Activated T-helper 1 cell treated with Interleukin-2 at 50 U/mL for 16 hours (primary cell): Measurements from ENCODE around the gene U2AF2.

Experiments
- DNase-seq: peaks from one replicate; pipeline ENCODE4 v3.0.0-alpha.2; 2020; ENCODE audit warnings: low read depth

Gene U2AF2

DNA sequence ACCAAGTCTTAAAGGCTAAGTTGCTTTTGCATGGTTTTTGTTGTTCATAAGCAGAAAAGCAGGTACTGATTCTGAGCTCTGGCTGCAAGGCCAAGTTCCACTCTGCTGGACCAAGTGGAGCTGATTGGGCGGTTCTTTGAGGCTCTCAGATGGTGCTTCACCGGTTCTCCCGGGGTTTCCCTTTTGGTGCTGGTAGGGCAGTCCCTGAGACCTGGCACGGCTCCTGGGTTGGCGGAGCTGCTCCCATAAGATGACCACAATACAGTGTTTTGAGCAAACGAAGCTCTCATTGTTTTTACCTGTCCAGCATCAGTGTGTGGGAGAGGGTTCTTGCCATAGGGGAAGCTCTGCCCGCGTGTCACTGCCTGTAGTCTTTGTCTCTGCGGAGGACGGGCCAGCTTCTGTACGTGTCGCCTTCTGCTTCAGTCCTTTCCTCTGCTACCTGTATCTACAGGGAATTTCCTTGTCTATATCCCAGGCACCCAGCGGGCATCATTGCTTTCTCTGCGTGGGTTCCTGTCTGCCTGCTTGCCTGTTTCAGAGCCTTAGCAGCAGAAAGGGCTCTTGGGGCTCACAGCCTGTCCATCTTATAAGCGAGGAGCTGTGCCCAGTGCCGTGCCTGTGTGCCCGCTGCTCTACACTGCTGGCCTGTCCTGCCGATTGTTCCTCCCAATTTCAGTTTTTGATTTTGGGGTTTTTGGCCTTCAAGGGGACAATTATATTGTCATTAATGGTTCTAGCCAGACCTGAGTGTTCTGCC is 2.3 kb downstream of the U2AF2 start:
- DNase-seq: no peak

DNA sequence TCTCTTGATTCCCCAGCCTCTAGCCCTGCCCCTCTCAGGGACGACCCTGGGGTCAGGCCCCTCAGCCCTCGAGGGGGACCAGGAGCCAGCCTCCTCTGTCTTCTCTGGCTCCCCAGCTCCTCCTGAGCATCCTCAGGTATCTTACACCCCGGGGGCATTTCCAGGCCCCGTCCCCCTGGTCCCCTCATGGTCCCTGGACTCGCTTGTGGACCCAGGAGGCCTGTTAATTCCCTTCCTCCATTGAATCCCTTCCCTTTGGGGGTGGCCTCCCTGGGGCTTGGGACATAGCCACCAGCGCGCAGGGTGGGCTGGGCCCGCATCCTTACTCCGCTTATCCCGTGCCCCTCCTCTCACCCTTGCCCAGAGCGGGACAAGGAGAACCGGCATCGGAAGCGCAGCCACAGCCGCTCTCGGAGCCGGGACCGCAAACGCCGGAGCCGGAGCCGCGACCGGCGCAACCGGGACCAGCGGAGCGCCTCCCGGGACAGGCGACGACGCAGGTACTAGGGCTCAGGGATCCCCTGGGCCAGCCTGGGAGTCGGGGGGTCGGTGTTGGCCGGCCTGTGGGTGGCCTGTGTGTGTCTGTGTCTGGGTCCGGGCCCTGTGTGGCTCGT is 4.1 kb downstream of the U2AF2 start:
- DNase-seq: no peak

DNA sequence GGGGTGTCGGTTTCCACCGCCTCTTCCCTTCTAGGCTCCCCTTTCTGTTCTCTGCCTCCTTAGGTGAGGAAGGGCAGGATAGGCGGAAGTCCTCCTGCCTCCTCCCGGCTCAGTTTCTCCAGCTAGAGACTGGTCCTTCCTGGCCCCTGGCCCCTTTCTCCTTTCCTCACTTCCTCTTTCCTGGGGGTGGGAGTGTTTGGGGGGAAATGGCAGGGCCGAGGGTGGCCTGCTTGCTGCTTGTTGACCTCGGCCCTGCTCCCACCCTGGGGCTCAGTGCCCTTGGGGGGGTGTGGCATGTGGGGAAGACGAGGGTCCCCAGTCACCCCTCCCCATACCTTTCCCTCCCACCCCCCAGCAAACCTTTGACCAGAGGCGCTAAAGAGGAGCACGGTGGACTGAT is 5.0 kb downstream of the U2AF2 start:
- no peak for DNase-seq

GRCh38 chr19:55660404-55660803 is 5.6 kb downstream of the U2AF2 start:
- DNase-seq: no peak

DNA sequence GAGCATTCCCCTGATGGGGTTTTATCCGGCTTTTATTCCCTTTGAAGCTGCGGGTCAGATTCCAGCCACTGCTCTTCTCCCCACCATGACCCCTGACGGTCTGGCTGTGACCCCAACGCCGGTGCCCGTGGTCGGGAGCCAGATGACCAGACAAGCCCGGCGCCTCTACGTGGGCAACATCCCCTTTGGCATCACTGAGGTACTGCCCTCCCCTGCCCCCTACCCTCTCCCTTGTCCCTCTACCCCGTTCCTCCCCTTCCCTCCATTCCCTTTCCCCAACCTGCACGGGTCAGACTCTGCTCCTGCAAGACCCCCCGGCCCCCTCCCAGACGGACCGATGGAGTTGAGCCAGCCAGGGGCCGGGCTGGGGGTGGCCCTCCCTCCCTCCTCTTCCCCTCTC is 6.2 kb downstream of the U2AF2 start:
- DNase-seq: no peak

- DNase-seq: no peak
Observed at GRCh38 chr19:55661826-55662225, 7.0 kb downstream of the U2AF2 start.

DNA sequence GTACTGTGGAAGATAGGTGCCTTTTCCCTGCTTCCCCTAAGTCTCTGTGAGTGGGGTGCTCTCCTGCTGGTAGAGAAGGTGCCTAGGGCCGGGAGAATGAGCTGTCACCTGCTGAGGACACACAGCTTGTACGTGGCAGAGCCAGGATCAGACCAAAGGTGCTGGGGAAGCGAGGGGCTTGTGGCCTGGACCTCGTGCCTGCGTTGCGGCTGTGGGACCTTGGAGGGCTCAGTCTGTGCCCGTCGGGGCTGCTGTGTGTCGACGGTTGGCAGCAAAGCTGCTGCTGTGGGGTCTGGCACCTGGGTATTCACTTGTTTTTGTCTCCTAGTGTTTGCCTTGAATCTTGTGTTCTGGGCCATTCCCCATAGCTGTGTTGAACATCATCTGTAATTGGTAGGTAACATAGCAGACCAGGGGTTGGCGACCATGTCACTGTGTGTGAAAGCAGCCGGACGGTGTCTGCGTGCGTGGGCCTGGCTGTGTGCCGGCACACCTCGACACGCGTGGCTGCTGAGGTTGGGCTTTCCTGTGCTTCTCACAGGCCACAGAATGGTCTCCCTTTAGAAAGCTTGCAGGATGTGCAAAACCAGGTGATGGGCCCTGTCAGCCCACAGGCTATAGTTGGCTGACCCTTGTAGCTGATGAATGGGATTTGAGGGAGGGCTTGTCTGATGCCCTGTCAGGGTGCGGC is 9.2 kb downstream of the U2AF2 start:
- no peak for DNase-seq

GRCh38 chr19:55666343-55667005 is 11.6 kb downstream of the U2AF2 start:
- no peak for DNase-seq

- DNase-seq: no peak
Observed at GRCh38 chr19:55667006-55667381, 12.2 kb downstream of the U2AF2 start.

- DNase-seq: no peak
Observed at GRCh38 chr19:55667511-55667910, 12.7 kb downstream of the U2AF2 start.

GRCh38 chr19:55667958-55668357 is 13.1 kb downstream of the U2AF2 start:
- DNase-seq: no peak

DNA sequence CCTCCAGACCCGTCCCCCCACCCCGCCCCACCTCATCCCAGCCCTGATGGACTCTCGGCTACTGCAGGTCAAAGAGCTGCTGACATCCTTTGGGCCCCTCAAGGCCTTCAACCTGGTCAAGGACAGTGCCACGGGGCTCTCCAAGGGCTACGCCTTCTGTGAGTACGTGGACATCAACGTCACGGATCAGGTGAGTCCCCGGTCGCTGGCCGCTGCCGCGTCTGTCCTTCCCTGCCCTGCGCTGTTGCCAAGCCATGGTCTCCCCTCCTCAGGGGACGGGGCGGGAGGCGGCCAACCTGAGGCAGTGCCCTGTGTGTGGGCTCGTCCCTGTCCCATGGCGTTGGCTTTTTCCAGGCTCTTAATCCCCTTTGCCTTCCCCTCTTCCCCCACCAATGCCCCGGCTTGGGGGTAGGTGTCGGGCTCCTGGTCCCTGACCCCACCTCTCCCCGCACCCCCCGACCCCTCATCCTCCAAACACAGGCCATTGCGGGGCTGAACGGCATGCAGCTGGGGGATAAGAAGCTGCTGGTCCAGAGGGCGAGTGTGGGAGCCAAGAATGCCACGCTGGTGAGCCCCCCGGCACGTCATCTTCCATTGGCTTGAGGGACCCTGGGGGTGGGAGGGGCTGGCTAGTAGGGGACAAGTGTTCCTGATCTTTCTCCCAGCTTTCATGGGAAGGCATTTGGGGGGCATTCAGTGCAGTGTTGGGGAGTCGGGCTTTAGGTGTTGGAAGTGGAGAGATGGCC is 13.9 kb downstream of the U2AF2 start:
- DNase-seq: no peak

- DNase-seq: no peak
Observed at GRCh38 chr19:55669418-55670279, 14.8 kb downstream of the U2AF2 start.

DNA sequence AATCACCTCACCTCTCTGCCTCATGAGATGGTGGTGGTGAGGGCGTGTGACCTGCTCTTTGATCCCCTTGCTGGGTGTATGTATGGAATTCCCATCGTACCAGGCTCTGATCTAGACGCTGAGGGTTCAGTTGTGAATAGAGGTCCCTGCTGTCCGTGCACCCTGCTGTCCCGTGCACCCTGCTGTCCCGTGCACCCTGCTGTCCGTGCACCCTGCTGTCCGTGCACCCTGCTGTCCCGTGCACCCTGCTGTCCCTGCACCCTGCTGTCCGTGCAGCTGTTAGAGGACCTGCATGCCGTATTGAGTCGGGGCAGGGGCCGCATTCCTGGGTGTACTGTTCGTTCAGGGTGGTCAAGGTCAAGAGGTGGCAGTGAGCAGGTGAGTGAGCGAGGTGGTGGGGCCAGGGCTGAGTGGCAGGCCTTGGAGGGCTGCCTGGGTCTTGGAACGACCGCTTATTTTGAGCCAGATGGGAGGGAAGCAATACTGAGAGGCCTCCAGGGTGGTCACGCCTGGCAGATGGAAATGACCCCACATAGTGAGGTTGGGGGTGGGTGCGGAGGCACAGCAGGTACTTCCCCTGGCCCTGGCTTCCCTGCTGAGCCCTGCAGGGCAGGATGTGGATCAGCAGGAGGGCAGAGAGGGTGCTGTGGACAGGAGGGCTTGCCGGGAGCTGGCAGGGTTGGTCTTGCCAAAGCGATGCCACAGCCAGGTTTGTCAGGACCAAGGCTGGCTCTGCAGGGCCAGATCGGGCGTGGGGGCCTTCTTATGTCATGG is 15.6 kb downstream of the U2AF2 start:
- no peak for DNase-seq

DNA sequence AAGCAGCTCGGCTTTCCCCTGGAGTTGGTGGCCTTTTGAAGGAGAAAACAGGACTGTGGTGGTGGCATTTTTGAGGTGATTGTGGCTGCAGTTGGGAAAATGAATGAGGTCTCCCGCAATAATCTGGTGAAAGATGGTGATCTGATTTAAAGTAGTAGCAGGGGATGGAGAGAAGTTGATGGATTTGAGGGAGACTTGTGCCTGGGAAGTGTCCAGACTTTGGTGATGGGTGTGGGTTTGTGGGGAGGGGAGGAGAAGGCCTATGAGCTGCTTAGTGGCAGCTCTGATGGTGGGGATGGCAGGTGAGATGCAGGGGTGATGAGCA is 16.2 kb downstream of the U2AF2 start:
- DNase-seq: no peak

DNA sequence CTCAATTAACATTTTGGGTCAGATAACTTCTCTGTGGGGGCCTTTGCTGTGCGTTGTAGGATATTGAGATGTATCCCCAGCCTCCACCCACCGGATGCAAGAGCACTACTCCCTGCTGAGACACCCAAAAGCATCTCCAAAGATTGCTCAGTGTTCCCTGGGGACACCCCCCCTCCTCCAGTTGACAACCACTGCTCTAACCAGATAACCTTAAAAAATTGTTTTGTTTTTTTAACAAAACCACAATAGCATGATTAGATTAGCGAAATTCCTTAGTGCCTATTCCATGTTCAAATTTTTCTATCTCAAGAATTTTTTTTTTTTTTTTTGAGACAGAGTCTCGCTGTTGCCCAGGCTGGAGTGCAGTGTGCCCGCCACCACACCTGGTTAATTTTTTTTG is 17.6 kb downstream of the U2AF2 start:
- no peak for DNase-seq

GRCh38 chr19:55673465-55673864 is 18.6 kb downstream of the U2AF2 start:
- no peak for DNase-seq

DNA sequence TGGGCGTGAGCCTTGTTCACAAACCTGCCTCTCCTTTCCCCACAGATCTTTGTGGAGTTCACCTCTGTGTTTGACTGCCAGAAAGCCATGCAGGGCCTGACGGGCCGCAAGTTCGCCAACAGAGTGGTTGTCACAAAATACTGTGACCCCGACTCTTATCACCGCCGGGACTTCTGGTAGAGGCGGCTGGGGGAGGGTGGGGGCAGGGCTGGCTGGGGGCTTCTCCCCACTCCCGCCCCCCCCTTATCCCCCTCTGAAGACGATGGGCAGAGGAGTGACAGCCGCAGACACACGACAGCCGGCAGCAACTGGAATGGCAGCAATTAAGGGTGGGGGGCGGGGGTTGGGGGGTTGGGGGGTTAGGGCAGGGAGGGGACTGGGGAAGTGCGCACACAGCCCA is 19.1 kb downstream of the U2AF2 start:
- no peak for DNase-seq

DNA sequence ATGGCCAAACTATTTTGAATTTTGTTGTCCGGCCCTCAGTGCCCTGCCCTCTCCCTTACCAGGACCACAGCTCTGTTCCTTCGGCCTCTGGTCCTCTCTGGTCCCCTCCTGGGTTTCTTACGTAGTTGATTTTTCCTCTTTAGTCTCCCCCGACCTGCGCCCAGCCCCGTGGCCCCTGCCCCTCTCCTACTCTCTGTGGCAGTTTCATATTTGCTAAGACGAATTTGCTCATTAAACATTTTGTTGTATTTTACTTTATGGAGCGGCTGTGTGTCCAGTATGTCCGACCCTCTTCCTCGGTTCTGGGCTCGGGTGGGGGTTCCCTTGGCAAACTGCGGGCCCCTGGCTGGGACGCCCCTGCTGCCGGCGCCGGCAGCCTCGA is 19.6 kb downstream of the U2AF2 start:
- no peak for DNase-seq

DNA sequence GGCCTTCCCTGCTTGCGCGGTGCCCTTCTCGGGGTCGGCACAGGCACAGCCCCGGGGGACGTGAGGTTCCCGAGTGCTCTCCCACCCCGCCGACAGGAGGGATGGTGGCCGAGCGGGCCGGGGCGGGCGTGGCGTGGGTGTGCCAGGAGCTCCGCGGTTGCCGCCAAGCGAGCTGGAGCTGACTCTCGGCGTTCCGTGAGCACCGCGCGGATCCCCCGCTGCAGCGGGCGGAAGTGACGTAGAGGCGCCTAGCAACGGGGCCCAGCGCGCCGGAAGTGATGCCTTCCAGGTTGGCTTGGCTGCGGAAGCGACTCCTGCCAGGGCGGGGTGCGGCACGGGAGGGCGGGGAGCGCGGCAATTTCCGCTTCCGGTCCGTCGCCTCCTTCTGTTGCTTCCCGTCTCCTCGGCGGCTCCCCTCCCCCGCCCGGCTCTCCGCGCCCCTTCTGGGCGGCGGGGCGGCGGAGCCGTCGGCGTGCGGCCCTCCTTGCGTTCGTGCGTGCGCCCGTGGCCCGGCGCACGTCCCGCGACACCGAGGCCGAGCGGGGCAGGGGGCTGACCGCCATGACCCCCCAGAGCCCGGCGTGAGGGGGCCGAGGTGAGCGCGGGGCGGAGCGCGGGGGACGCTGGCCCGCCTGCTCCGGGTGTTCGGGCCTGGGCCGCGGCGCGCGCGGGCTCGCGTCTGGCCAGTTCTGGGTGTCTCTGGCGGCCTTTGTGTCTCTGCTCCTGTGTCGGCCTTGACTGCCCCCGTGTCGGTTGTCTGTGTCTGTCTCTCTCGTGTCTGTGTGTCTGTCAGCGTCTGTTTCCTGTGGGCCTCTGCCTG is 20.2 kb downstream of the U2AF2 start, which contains the start of gene EPN1:
Gene EPN1, plus strand, starts transcription at position 386 of the 820 bp plus-strand sequence. CDS start 3,402 bp downstream, outside the sequence.
- peak; percentile 98 for DNase-seq
